ENCODE results near the gene MAPK9. TPM values are rescaled to one million over a fixed set of nuclear protein-coding genes. Genes with fewer than 3 reads are reported as not detected.

Gene MAPK9
- total RNA-seq, 1 experiment from 2014 or later = 38.6 TPM

DNA sequence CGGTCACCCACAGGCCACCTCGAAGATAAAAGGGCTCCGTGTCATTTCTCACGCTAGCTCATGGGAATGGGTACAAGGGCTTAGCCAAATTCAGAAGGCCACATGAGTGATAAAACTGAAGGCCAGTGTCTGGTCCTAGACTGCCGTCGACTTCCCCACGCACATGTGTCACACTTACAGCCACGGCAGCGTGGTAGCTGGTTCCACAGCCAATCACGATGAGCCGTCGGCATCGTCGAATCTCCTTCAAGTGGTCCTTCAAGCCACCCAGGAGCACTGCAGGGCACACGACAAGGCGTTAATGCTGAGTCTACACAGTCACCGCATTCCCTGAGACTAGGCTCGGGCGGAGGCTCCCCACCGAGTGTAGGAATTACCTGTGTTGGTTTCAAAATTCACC is 24.7 kb upstream of the MAPK9 start:
- Histone ChIP-seq H2BK20ac (ENCODE audit: low read depth, low read length, poor library complexity, severe bottlenecking) (no peak overlapping the region), H4K8ac (replicated peaks; ENCODE audit: insufficient read length, low read depth, low read length) (no peak overlapping the region), H3K18ac (ENCODE audit: insufficient read length, low read depth, low read length) (no peak overlapping the region), H3K4ac (ENCODE audit: low read depth, low read length) (no peak overlapping the region), H3K9me3 (ENCODE audit: control insufficient read depth, low read depth, low read length) (no peaks in the 10 kb centered on the region), H3K4me1 (ENCODE audit: insufficient read depth, low read length) (no peaks in the 10 kb centered on the region), H4K20me1 (ENCODE audit: control insufficient read depth, insufficient read depth, insufficient read length) (no peaks in the 10 kb centered on the region), H3K23ac (ENCODE audit: insufficient read length, low read depth, low read length) (no peak overlapping the region), H2BK12ac (ENCODE audit: insufficient read length, low read depth, low read length) (no peak overlapping the region), H2BK15ac (ENCODE audit: low read depth, low read length) (no peak overlapping the region), H3K56ac (ENCODE audit: insufficient read length, low read depth, low read length) (no peak overlapping the region), H3K79me1 (ENCODE audit: insufficient read depth, low read depth, low read length, poor library complexity, severe bottlenecking) (peaks cover 2% of the 10 kb centered on the region), H3T11ph (ENCODE audit: low read length) (no peak overlapping the region), H3K4me2 (ENCODE audit: insufficient read depth, insufficient read length, low read length) (no peak overlapping the region), H3K27me3 (ENCODE audit: insufficient read depth, low read length) (no peaks in the 10 kb centered on the region), H2BK5ac (ENCODE audit: insufficient read length, low read length) (no peak overlapping the region), H2BK120ac (ENCODE audit: low read depth, low read length, poor library complexity, severe bottlenecking) (no peak overlapping the region), H3K9ac (ENCODE audit: extremely low read depth, insufficient read length, low read length) (no peak overlapping the region), H2AFZ (ENCODE audit: low read length) (no peak overlapping the region), H3K23me2 (ENCODE audit: insufficient read length, low read depth, low read length, poor library complexity, severe bottlenecking) (no peaks in the 10 kb centered on the region), H4K91ac (ENCODE audit: insufficient read length, low read depth, low read length) (no peak overlapping the region), H3K27ac (ENCODE audit: insufficient read length, low read depth, low read length) (no peak overlapping the region), H2AK5ac (ENCODE audit: insufficient read length, low read length) (no peak overlapping the region), H3K14ac (ENCODE audit: insufficient read depth, low read length) (no peak overlapping the region), H4K5ac (ENCODE audit: insufficient read length, low read depth, low read length) (no peak overlapping the region), H3K79me2 (ENCODE audit: insufficient read depth, low read length) (no peaks in the 10 kb centered on the region)
- H3K27ac Mint-ChIP-seq = no peak overlapping the region; a peak in 1 of 7 replicates
- no peaks in the 10 kb centered on the region for H3K4me1 Mint-ChIP-seq
- H3K4me3 Mint-ChIP-seq = no peak overlapping the region
- no peaks in the 10 kb centered on the region for H3K27me3 Mint-ChIP-seq (ENCODE audit: low read depth)
- no CpG with 5 or more reads among the region's 20 CpGs for WGBS (ENCODE audit: extremely low coverage, insufficient read length, low lambda C conversion rate)
- H3K9me3 Mint-ChIP-seq = no peaks in the 10 kb centered on the region
- TF ChIP-seq, protein P1, sequence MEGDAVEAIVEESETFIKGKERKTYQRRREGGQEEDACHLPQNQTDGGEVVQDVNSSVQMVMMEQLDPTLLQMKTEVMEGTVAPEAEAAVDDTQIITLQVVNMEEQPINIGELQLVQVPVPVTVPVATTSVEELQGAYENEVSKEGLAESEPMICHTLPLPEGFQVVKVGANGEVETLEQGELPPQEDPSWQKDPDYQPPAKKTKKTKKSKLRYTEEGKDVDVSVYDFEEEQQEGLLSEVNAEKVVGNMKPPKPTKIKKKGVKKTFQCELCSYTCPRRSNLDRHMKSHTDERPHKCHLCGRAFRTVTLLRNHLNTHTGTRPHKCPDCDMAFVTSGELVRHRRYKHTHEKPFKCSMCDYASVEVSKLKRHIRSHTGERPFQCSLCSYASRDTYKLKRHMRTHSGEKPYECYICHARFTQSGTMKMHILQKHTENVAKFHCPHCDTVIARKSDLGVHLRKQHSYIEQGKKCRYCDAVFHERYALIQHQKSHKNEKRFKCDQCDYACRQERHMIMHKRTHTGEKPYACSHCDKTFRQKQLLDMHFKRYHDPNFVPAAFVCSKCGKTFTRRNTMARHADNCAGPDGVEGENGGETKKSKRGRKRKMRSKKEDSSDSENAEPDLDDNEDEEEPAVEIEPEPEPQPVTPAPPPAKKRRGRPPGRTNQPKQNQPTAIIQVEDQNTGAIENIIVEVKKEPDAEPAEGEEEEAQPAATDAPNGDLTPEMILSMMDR (conservative IDR thresholded peaks at IDR 0.05) = no peak
- no peak for DNase-seq
- H3K36me3 Mint-ChIP-seq (ENCODE audit: insufficient read depth in 1 of 3, low read depth in 3 of 3) = peaks cover 58 to 78% (median 75%) of the 10 kb centered on the region in 3 experiments

Measured in H9 (cell line).